Measurements from ENCODE around the gene SYNPO2.

DNA sequence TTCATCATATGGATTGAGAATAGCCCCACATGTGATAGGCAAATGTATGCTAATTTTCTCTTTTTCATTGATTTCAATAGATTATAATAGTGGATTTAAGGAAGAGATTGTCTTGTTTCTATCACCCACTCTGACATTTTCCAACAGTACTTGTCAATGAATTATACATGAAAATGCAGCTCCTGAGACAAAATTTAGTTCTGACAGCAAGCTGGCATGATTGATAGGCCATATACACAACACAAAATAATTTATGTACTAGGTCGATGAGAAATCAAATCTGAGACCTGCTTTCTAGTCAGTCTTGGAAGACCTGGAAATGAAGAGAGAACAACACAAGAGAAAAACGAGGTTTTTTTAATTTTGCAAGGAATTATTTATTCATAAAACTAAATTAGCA is 129.0 kb downstream of the SYNPO2 start:
- TF ChIP-seq, protein P1, sequence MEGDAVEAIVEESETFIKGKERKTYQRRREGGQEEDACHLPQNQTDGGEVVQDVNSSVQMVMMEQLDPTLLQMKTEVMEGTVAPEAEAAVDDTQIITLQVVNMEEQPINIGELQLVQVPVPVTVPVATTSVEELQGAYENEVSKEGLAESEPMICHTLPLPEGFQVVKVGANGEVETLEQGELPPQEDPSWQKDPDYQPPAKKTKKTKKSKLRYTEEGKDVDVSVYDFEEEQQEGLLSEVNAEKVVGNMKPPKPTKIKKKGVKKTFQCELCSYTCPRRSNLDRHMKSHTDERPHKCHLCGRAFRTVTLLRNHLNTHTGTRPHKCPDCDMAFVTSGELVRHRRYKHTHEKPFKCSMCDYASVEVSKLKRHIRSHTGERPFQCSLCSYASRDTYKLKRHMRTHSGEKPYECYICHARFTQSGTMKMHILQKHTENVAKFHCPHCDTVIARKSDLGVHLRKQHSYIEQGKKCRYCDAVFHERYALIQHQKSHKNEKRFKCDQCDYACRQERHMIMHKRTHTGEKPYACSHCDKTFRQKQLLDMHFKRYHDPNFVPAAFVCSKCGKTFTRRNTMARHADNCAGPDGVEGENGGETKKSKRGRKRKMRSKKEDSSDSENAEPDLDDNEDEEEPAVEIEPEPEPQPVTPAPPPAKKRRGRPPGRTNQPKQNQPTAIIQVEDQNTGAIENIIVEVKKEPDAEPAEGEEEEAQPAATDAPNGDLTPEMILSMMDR (IDR thresholded peaks at IDR 0.05; ENCODE audit: borderline replicate concordance, extremely low read depth, low read length, poor library complexity, severe bottlenecking), result no peak
- TF ChIP-seq EZH2 (IDR thresholded peaks at IDR 0.05; ENCODE audit: borderline replicate concordance, low read depth, low read length, severe bottlenecking), result no peak

Measured in DND-41 (cell line).